Measurements from ENCODE around the gene DNAJC1. TPM values are rescaled to one million over a fixed set of nuclear protein-coding genes. Genes with fewer than 3 reads are reported as not detected.

DNAJC1 gene
- 76.3 and 78.4 TPM in 2 replicates for total RNA-seq

GRCh38 chr10:22003177-22003963 lies at the start of gene DNAJC1:
DNAJC1 (minus strand) TSS chr10:22003730; CDS start chr10:22003434, 296 bp downstream.

Small RNAs within 50 kb of the gene (small RNA-seq; reads per million reads assigned to genes)
- gene RN7SKP219 (not detected), gene RN7SKP37 (not detected)

Other genes with a start within 250 kb of the DNAJC1 start
- not detected in 2 replicates for gene EBLN1, start 214.3 kb upstream of the DNAJC1 start, total RNA-seq

All from articular chondrocyte of knee joint (primary cell).